K562 (cell line): ENCODE results near the gene NPR3. TPM values are rescaled to one million over a fixed set of nuclear protein-coding genes. Genes with fewer than 3 reads are reported as not detected.

ENCODE experiments used
- ATAC-seq: fragments of 200-7000 bp; cut with Tn5 transposase; 3 replicates; pipeline ENCODE4 v1.9.1; 2020; ENCODE audit warnings: moderate library complexity
- BruUV-seq: library from RNA; stranded (reverse); fragments of 400-500 nt; replicated peaks from 2 replicates; lab custom pipeline; 2021; lab: Mats Ljungman, UMichigan
- CTCF ChIA-PET: fragments of 300-600 bp; formaldehyde crosslinking; extraction: SDS; loops from one replicate; lab custom pipeline; 2021; ENCODE audit warnings: low intra/inter-chr PET ratio; lab: Yijun Ruan, JAX
- POLR2A ChIA-PET: fragments of 300-600, 350-650 bp; sonication (Branson Sonifier 250); formaldehyde crosslinking; extraction: SDS; loops from one replicate; lab custom pipeline; 2021; ENCODE audit warnings: antibody characterized with exemption, inconsistent platforms; lab: Yijun Ruan, JAX
- DNase-seq, 4 experiments: peaks; one replicate each; pipeline versions ENCODE4 v3.0.0 to v3.0.0-alpha.2; 2011 to 2018; ENCODE audit warnings: low spot score in 3 of 4, mixed read lengths in 3 of 4; ENCODE audit errors: extremely low read depth in 1 of 4
- FAIRE-seq: peaks from 2 replicates; lab custom pipeline; 2011; peaks lifted over from hg19 to GRCh38; lab: Jason Lieb, UNC
- H2AFZ ChIP-seq: 2 replicates; pipeline ENCODE4 v1.6.0; 2011; ENCODE audit warnings: low read depth, low read length, control low read depth, inconsistent platforms
- H3K27ac ChIP-seq: fragments of 200-600 bp; 3 replicates; pipeline ENCODE4 v1.8.0; 2011; ENCODE audit warnings: low read depth, mild to moderate bottlenecking, control low read depth, inconsistent platforms, low read length, moderate library complexity, mixed read lengths; ENCODE audit errors: extremely low read depth
- H3K27me3 ChIP-seq, 2 experiments: fragments of 300-600 bp in 1 of 2; 2 replicates in 1 of 2; 3 replicates in 1 of 2; pipeline versions ENCODE4 v1.6.0 to v1.8.0; 2011; ENCODE audit warnings: inconsistent platforms in 2 of 2, low read length in 2 of 2, mild to moderate bottlenecking in 1 of 2, mixed read lengths in 1 of 2, moderate library complexity in 1 of 2; ENCODE audit not compliant: control insufficient read depth in 2 of 2, insufficient read depth in 2 of 2
- H3K36me3 ChIP-seq: fragments of 300-600 bp; 3 replicates; pipeline ENCODE4 v1.8.0; 2011; ENCODE audit warnings: mild to moderate bottlenecking, low read length, inconsistent platforms; ENCODE audit not compliant: control insufficient read depth, insufficient read depth
- H3K4me1 ChIP-seq, 2 experiments: fragments of 200-600 bp in 1 of 2; replicated peaks in 1 of 2; 2 replicates in 1 of 2; 3 replicates in 1 of 2; pipeline versions ENCODE4 v1.5.1 to v1.8.0; 2011; ENCODE audit warnings: inconsistent platforms in 2 of 2, low read length in 2 of 2, mild to moderate bottlenecking in 1 of 2, mixed read lengths in 1 of 2, moderate library complexity in 1 of 2; ENCODE audit not compliant: control insufficient read depth in 2 of 2, insufficient read depth in 2 of 2
- H3K4me2 ChIP-seq: 2 replicates; pipeline ENCODE4 v1.6.1; 2011; ENCODE audit warnings: low read length, control low read depth, inconsistent platforms, mixed read lengths; ENCODE audit not compliant: insufficient read depth
- H3K4me3 ChIP-seq: fragments of 200-600 bp; sonication (generic), shearing (Covaris generic); 2 replicates; pipeline ENCODE4 v1.5.1; 2016; ENCODE audit warnings: control low read depth, inconsistent platforms
- H3K79me2 ChIP-seq: fragments of 200-600 bp; 3 replicates; pipeline ENCODE4 v1.8.0; 2011; ENCODE audit warnings: low read length, inconsistent platforms; ENCODE audit not compliant: control insufficient read depth, insufficient read depth
- H3K9ac ChIP-seq, 2 experiments: 2 replicates each; pipeline versions ENCODE4 v1.6.0 to v1.6.1; 2011; ENCODE audit warnings: low read depth in 2 of 2, low read length in 2 of 2, control low read depth in 1 of 2, inconsistent platforms in 1 of 2, mild to moderate bottlenecking in 1 of 2, mixed read lengths in 1 of 2; ENCODE audit not compliant: insufficient read depth in 1 of 2
- H3K9me1 ChIP-seq: one replicate; pipeline ENCODE4 v1.6.0; 2011; ENCODE audit warnings: inconsistent platforms, mild to moderate bottlenecking, low read length, moderate library complexity; ENCODE audit not compliant: control insufficient read depth, insufficient read depth
- H3K9me3 ChIP-seq: replicated peaks from 2 replicates; pipeline ENCODE4 v1.5.1; 2011; ENCODE audit warnings: low read depth, low read length, inconsistent platforms; ENCODE audit not compliant: control insufficient read depth, insufficient read depth
- H4K20me1 ChIP-seq: replicated peaks from 2 replicates; pipeline ENCODE4 v1.6.1; 2011; ENCODE audit warnings: low read length, inconsistent platforms, mixed read lengths; ENCODE audit not compliant: control insufficient read depth, insufficient read depth
- EP400 ChIP-seq: fragments of 450-650 bp; IDR thresholded peaks from 2 replicates; pipeline ENCODE4 v1.6.1; 2017; ENCODE audit warnings: antibody characterized with exemption, mild to moderate bottlenecking, moderate library complexity
- HDAC1 ChIP-seq, 2 experiments: fragments of 450-650 bp; IDR thresholded peaks; 2 replicates each; pipeline ENCODE4 v1.6.1; 2016 to 2017; ENCODE audit warnings: inconsistent platforms in 1 of 2, mild to moderate bottlenecking in 1 of 2, moderate library complexity in 1 of 2
- KDM5B ChIP-seq: fragments of 200-600 bp; sonication (generic); IDR thresholded peaks from 2 replicates; pipeline ENCODE4 v1.6.1; 2012; ENCODE audit warnings: low read depth, mild to moderate bottlenecking, moderate library complexity, low read length, control low read depth, inconsistent platforms; ENCODE audit not compliant: insufficient replicate concordance
- RFX7 ChIP-seq: fragments of 250-450 bp; sonication (Bioruptor Pico); IDR thresholded peaks from 2 replicates; pipeline ENCODE4 v1.5.1; 2021; ENCODE audit warnings: mild to moderate bottlenecking
- ZNF79 ChIP-seq: fragments of 250-450 bp; sonication (Bioruptor Pico); IDR thresholded peaks from 2 replicates; pipeline ENCODE4 v1.4.0; 2020; ENCODE audit warnings: low read depth, mild to moderate bottlenecking, moderate library complexity
- WGBS: fragments of 100-300 bp; shearing (Covaris generic); methylation state at CpG from one replicate; pipeline ENCODE4 v1.1.6; 2016; ENCODE audit warnings: low coverage, mixed read lengths; ENCODE audit not compliant: insufficient coverage; ENCODE audit errors: missing lambda C conversion rate; 5-methylcytosine and 5-hydroxymethylcytosine counted together
- in situ Hi-C: fragments of 300-500 bp; cut with MboI; formaldehyde crosslinking; loops from 4 replicates; pipeline ENCODE4 v1.15.0; 2018; ENCODE audit warnings: inconsistent platforms, mixed read lengths
- intact Hi-C: fragments of 100-400 bp; cut with micrococcal nuclease; formaldehyde crosslinking; loops from 2 replicates; pipeline ENCODE4 v1.14.2; 2022
- polyA plus RNA-seq, 8 experiments: library from polyadenylated mRNA; depleted of rRNA in 4 of 8; stranded (reverse) in 5 of 8; unstranded in 3 of 8; fragments of >200 nt; fragmentation: Nextera tagmentation in 2 of 8; fragmentation: Illumina TruSeq in 1 of 8; extraction: Ambion mirVana in 2 of 8; extraction: Trizol in 1 of 8; gene quantifications; 2 replicates each; pipeline versions ENCODE4 v1.2.1 to v1.2.3, GENCODE V29; 2011 to 2014; ENCODE audit warnings: inconsistent platforms in 1 of 8, missing spikeins in 1 of 8
- total RNA-seq, 7 experiments: library from RNA; depleted of rRNA in 6 of 7; stranded (reverse); fragments of >200 nt in 6 of 7; fragmentation: Illumina TruSeq in 2 of 7; extraction: Trizol in 2 of 7; gene quantifications; 2 replicates each; pipeline versions ENCODE4 v1.2.1 to v1.2.3, GENCODE V29; 2011 to 2021; ENCODE audit warnings: low replicate concordance in 1 of 7
- TF ChIP-seq, protein P1 (sequence below): fragments of 200-400 bp; formaldehyde crosslinking; IDR thresholded peaks from 2 replicates; pipeline ENCODE4 v1.6.1; 2017; ENCODE audit warnings: mild to moderate bottlenecking, low read depth, low read length, moderate library complexity
- TF ChIP-seq, protein P2 (sequence below): IDR thresholded peaks from 3 replicates; pipeline ENCODE4 v1.6.1; 2011; ENCODE audit warnings: borderline replicate concordance, mild to moderate bottlenecking, moderate library complexity; ENCODE audit not compliant: insufficient read length; ENCODE audit errors: extremely low read depth

Gene NPR3
- total and polyA plus RNA-seq, 9 of the 15 experiments (the other 6 are each of a cell fraction or from before 2014, with no cell fraction given) = 0.01 to 0.11 (median 0.04) TPM; not detected in 2

DNA sequence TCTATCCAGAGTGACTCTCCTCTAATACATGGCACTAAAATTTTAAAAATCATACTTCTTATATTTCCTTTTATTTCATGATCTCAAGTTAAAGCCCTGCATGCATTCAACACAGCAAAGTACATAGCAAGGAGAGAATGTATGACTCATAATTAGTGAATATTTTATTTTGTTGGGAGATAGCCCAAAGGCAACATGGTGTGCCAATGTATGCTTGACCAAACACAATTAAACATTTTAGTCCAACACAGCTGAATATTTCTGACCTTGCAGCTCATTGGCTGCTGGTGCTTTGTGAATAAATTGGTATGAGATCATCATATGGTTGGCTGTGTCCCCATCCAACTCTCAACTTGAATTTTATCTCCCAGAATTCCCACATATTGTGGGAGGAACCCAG, 103.5 kb downstream of the NPR3 start:
- no peak for FAIRE-seq
- no peak overlapping the region for H3K4me3 ChIP-seq
- ChIA-PET POLR2A (no interaction called here), CTCF (no interaction called here)
- no peaks in the 10 kb centered on the region for H3K4me1 ChIP-seq
- no peaks in the 10 kb centered on the region for H3K9me1 ChIP-seq
- no TSS peak for BruUV-seq
- in situ Hi-C loops (no loop called here), intact Hi-C loops (no loop called here)
- no peak overlapping the region for H2AFZ ChIP-seq
- H3K36me3 ChIP-seq = no peaks in the 10 kb centered on the region
- H3K27me3 ChIP-seq = no peaks in the 10 kb centered on the region
- H3K27ac ChIP-seq = no peak overlapping the region
- no peaks in the 10 kb centered on the region for H3K79me2 ChIP-seq
- no peak for DNase-seq
- H4K20me1 ChIP-seq = no peaks in the 10 kb centered on the region
- no peak for ATAC-seq
- no peak overlapping the region for H3K9ac ChIP-seq
- no peak for TF ChIP-seq ZNF79 (CRISPR knock-in tag)
- H3K4me2 ChIP-seq = no peak overlapping the region
- H3K9me3 ChIP-seq = no peaks in the 10 kb centered on the region

DNA sequence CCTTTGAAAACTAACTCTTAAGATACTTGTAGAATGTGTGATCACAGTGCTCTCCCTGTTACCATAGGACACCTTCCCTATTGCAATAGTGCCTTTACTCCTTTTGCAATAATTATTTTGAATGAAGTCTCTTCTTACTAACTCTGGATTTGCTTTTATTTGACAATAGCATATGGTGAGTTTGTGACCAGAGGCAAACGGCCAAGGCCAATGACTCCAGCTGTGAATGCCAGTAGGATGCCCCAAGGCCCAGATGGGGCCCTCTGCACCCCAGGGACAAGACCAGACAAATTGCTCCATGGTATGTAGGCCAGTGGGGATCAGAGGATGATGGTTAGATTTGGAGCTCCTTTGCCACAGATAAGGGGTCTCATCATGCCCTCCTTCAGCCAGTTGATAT, 116.9 kb downstream of the NPR3 start:
- no peak for DNase-seq
- TF ChIP-seq KDM5B (no peak), EP400 (no peak), RFX7 (no peak), HDAC1 (IDR thresholded peaks at IDR 0.05) (no peak)
- TF ChIP-seq, protein P1, sequence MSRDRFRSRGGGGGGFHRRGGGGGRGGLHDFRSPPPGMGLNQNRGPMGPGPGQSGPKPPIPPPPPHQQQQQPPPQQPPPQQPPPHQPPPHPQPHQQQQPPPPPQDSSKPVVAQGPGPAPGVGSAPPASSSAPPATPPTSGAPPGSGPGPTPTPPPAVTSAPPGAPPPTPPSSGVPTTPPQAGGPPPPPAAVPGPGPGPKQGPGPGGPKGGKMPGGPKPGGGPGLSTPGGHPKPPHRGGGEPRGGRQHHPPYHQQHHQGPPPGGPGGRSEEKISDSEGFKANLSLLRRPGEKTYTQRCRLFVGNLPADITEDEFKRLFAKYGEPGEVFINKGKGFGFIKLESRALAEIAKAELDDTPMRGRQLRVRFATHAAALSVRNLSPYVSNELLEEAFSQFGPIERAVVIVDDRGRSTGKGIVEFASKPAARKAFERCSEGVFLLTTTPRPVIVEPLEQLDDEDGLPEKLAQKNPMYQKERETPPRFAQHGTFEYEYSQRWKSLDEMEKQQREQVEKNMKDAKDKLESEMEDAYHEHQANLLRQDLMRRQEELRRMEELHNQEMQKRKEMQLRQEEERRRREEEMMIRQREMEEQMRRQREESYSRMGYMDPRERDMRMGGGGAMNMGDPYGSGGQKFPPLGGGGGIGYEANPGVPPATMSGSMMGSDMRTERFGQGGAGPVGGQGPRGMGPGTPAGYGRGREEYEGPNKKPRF = no peak
- TF ChIP-seq, protein P2, sequence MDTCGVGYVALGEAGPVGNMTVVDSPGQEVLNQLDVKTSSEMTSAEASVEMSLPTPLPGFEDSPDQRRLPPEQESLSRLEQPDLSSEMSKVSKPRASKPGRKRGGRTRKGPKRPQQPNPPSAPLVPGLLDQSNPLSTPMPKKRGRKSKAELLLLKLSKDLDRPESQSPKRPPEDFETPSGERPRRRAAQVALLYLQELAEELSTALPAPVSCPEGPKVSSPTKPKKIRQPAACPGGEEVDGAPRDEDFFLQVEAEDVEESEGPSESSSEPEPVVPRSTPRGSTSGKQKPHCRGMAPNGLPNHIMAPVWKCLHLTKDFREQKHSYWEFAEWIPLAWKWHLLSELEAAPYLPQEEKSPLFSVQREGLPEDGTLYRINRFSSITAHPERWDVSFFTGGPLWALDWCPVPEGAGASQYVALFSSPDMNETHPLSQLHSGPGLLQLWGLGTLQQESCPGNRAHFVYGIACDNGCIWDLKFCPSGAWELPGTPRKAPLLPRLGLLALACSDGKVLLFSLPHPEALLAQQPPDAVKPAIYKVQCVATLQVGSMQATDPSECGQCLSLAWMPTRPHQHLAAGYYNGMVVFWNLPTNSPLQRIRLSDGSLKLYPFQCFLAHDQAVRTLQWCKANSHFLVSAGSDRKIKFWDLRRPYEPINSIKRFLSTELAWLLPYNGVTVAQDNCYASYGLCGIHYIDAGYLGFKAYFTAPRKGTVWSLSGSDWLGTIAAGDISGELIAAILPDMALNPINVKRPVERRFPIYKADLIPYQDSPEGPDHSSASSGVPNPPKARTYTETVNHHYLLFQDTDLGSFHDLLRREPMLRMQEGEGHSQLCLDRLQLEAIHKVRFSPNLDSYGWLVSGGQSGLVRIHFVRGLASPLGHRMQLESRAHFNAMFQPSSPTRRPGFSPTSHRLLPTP = no peak
- Histone ChIP-seq H4K20me1 (no peaks in the 10 kb centered on the region), H3K4me3 (no peak overlapping the region), H3K4me1 (no peaks in the 10 kb centered on the region), H3K9me3 (no peaks in the 10 kb centered on the region), H3K36me3 (no peaks in the 10 kb centered on the region), H3K79me2 (no peaks in the 10 kb centered on the region), H3K9ac (no peak overlapping the region), H3K27me3 (no peaks in the 10 kb centered on the region), H2AFZ (no peak overlapping the region), H3K9me1 (no peaks in the 10 kb centered on the region), H3K4me2 (no peak overlapping the region), H3K27ac (no peak overlapping the region)
- ChIA-PET POLR2A (no interaction called here), CTCF (no interaction called here)
- BruUV-seq = no TSS peak
- no peak for FAIRE-seq
- ATAC-seq = no peak
- WGBS = 0% methylated on average over 1 of the region's 1 CpG
- in situ Hi-C loops = no loop called here
- intact Hi-C loops = no loop called here
